Activated T-cell treated with anti-CD3 and anti-CD28 coated beads, Interleukin-2, amount 50 U/mL, for 1 hour (primary cell): ENCODE data around the gene SCAF4.
A peak's percentile ranks its signal among the peaks of the same experiment; 100 is the strongest.

Experiments
- DNase-seq: peaks from one replicate; pipeline ENCODE4 v3.0.0-alpha.2; 2020

Gene SCAF4

DNA sequence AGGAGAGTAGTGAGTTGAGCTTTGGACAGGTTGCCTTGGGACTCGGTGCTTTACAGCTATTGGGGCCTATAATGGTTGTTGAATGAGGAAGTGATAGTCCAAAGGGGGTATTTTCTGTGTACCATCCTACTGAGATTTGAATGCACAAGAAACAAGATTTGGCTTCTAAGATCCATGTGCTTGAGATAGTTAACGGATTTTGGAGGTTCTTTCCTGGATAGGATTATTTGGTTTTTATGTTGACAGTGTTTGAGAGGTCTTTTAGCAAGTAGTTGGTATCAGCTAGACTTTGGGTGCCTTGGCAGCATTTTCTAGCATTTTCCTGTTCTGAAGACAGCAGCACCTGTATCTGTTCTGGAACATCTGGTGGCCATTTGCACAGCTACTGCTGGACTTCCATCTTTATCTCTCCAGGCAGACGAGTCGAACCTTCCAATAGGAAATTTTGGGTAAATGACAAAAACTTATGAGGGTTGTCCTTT is 3.6 kb upstream of the SCAF4 start:
- no peak for DNase-seq

DNA sequence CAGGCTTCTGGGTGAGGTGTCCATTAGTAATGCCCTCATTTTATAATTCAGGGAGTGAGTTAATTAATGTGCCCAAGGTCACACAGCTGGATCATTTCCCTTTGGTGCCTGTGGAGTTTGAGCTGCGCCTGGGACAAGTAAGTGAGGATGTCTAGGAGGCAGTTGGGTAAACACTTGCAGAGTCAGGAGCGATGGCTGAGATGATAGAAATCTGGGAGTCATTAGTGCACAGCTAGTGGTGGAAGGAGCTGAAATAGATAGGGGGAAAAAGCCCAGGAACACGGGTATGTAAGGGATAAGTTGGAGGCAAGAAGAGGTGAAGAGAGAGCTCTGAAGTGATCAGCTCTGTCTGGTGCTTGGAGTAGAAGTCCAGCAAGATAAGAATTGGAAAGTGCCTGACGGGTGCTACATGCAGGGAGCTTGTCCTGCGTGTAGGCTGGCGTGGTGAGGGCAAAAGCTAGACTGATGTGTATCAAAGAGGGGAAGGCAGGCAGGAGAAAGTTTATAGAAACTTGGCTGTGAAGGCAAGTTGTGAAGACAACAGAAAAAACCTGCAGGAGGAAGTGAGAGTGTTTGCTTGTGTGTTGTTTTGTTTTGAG is 1.7 kb upstream of the SCAF4 start:
- no peak for DNase-seq

DNA sequence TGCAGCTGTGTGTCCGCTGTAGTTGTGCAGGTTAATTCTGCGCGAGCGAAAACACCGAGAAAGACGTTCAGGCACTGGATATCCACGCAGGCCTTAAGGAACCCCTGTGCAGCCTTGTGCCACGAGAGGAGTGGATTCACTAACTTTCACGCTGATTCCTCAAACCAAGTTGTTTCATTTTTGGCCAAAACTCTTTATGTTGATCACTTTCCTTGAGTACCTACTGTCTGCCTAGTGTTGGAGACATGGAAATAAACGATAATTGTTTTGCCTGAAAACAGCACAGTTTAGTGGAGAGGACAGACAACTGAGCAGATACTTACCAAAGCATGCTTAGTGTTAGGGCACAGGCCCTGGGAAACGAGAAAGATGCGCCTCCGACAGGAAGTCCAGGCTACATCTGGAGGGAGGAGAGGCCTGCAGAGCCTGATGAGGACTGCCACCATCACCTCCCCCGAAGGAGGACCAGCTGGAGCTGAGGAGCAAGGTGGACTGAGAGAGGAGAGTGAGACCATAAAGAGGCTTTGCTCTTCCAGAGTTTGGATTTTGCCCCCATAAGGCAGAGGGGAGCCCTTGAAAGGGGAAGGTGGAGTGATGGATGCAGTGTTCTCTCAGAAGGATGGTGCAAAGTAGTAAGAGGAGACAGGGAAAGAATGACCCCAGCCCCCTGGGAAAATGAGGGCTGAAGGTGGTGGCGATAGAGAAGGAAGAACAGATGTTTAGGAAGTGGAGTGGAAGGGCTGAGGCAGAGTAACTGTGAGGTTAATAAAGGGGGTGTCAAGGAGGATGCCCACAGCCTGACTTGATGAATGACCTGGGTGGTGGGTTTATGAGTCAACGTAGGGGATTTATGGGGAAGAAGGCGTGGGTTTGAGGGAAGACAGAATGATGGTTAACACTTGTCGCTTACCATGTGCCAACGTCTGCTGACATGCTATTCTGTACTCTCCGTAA is 956 bp upstream of the SCAF4 start:
- DNase-seq: peak; percentile 21

DNA sequence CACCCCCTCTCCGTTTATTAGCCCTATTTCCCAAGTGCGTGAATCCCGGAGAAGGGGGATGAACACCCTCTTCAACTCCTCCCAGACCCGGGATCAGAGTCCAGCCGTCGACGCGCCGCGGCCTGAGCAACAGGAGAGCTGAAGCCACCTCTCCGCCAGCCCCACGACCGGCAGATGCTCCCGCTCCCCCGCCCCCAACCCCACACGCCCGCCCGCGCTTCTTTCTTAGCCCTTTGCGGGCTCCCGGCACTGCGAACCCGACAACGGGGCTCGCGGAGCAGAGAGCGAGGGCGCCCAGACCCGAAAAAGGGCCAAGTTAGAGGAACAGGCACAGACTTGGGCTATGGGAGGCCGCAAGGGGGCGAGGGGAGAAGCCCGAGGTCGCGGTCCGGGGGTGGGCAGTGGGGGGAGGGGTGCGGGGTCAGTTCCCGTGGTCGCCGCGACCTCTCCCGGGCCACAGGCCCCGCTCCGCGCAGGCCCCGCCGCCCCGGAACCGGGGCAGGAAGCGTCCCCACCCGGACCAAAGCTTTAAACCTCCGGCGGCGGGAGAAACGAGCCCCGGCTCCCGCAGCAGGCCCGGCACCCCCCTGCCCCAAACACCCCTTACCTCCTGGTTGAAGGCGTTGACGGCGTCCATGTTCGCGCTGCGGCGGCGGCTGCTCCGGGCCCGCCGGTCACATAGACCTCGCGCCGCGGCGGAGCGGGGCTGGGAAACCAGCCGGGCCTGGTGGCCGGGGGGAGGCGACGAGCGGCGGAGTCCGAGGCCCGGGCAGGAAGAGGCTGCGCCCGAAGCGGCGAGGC is 662 bp downstream of the SCAF4 start:
- DNase-seq: peak; percentile 59

DNA sequence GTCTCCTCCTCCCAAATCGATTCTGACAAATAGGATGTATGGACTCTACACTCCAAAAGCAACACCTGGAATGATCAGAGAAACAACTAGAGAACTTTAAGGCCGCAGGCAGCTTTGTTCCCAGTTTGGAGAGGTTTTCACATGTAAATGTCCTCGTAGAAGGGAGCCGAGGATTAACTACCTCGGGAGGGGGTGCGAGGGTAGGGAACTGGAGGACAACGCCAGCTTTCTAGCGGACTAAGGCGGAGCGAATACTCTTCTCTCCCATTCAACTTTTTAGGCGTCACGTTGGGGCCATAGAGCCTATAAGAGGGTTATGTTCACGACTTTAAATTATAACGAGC is 1.2 kb downstream of the SCAF4 start:
- no peak for DNase-seq

DNA sequence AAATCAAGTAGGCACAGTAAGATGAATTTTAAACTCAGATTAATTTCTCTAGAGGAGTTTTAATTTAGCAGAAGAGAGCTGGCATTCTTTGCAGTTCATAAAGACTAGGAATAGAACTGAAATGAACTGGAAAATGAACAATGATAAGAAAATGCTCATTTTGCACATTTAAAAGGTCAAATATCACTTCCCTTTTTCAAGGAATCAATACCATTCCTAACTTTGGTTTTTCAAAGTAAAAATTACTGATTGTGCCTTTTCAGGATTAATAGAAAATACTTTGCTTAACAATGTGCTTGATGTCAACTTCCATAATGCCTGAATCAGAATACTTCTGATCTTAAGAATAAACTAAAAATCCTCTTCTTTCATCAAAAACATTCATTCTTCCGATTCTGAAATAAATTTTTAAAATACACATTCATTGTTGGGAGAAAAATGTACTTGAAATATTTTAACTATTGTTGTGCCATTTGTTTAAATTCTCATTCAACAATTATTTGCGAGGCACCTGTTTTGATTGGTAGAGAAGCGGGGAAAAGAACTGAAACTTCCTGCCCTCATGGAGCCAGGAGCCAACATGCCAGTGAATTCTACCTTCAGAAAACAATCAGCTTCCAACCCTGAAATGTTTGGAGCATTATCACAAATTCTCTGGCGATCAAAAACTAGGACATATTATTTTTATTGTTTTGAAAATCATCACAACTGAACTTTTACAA is 2.1 kb downstream of the SCAF4 start:
- no peak for DNase-seq

DNA sequence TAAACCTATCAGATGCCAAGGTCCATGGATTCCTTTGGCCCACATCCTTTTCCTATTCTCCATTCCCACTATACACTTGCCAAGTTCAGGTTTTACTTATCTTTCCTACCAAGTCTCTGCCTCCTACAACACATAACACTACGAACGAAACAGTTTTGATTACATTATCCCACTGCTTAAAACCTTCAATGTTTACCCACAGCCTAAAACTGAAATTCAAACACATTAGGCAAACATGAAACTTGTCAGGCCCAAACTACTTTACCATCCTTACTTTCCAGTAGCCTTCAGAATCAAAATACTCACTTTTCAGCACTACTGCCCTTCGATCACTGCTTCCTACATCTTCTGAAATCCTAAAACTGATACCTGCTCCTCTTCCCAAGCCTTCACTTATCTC is 3.0 kb downstream of the SCAF4 start:
- no peak for DNase-seq

DNA sequence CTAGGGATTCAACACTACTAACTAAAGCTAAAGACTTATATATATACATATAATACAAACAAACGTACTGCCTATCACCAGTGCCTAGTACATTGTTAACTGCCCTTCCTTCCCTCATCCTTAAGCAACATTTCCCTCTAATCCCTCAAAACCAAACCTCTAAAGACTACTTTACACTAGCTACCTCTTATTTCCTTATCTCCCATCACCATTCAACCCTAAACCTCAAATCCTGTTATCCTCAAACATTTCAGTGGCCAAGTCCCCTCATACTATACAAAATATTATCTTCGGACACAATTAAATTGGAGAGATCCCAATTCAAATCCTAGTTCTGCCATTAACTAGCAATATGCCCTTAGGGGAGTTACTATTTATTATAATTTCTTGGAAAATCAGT is 3.7 kb downstream of the SCAF4 start:
- DNase-seq: no peak

DNA sequence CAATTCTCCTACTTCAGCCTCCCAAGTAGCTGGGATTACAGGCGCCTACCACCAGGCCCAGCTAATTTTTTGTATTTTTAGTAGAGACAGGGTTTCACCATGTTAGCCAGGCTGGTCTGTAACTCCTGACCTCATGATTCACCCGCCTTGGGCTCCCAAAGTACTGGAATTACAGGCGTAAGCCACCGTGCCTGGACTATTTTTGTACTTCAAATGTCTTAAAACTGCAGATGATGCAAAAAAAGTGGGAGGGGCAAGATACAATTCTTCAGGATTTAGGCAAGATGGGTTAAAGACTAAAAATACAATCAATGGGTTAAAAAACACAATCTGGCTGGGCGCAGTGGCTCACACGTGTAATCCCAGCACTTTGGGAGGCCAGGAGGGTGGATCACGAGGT is 4.7 kb downstream of the SCAF4 start:
- no peak for DNase-seq

DNA sequence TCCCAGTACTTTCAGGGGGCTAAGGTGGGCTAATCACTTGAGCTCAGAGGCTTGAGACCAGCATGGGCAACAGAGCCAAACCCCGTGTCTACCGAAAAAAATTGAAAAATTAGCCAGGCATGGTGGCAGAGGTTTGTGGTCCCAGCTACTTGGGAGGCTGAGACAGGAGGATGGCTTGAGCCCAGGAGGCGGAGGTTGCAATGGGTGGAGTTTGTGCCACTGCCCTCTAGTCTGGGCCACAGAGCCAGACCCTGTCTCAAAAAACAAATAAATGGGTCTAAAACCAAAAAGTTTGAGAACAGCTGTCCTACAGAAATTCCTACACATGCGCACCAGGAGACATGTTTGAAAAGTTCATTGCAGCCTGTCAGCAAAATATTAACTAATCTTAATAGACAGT is 5.5 kb downstream of the SCAF4 start:
- no peak for DNase-seq

DNA sequence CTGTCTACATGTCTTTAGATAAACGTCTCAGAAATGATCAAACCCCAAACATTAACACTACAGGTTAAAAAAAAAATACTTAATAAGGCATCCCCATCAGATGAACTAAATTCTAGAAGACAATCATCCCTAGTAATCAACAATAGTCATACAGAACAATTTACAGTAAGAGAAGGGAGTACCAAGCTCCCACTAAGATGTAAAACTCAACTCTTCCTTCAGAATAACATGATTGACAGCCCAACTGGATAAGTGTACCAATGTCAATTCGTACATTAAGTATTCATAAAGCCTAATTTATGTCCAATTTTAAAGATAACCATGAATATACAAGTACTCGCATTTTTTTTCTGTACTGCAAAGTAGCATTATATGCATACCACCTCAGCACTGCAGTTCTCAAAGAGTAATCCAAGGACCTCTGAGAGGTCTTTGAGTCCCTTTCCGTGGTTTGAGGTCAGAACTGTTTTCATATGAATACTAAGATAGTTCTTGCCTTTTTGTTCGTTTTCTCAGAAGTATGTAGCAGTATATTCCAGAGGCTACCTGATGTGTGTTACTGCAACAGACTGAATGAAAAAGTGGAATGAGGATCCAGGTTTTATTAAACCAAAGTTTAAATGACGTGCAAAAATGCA is 6.6 kb downstream of the SCAF4 start:
- no peak for DNase-seq

DNA sequence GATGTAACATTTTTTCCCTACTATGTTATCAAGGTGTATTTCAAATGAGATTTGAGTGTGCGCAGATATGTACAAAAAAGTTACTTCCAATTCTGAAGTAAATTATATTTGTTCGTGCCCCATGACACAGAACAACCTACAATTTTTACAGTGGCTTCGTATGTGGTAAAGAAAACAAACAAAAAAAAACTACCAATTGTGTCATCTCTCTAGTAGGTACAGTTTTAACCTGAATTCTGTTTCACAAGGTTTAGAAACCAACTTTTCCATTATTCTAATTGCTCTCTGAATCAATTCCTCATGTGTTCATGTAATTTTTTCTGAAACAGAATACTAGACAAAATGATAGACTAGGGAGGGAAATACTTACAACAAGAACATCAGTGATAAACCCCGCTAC is 7.4 kb downstream of the SCAF4 start:
- DNase-seq: no peak

DNA sequence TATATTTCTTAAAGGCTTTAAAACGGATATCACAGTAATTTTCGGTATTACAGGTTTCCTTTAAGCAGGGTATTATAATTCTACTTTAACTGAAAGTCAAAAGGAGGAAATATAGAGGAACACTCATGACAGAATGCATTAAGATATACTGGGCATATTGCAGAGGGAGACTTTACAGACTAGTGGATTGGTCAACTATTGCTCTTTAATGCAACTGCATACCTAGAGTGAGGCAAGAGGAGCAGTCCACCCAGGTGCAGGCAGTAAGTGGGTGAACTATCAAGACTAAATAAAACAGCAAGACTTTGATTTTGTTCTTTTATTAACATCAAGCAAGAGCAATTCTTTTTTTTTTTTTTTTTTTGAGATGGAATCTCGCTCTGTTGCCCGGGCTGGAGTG is 10.5 kb downstream of the SCAF4 start:
- DNase-seq: no peak

DNA sequence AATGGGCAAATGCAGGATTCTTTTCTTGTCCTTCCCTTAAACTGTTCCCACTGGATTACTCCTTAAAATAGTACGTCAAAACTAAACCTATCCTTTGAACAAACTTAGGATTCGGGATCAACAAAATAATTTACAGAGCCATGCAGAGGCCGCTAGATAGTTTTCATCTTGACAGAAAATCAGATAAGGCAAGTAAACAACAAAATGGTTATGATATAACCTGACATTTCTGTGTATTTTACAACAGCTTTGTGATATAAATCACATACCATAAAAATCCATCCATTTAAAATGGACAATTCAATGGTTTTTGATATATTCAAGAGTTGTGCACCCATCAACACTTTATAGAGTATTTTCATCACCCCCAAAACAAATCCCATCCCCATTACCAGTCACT is 11.2 kb downstream of the SCAF4 start:
- DNase-seq: no peak

DNA sequence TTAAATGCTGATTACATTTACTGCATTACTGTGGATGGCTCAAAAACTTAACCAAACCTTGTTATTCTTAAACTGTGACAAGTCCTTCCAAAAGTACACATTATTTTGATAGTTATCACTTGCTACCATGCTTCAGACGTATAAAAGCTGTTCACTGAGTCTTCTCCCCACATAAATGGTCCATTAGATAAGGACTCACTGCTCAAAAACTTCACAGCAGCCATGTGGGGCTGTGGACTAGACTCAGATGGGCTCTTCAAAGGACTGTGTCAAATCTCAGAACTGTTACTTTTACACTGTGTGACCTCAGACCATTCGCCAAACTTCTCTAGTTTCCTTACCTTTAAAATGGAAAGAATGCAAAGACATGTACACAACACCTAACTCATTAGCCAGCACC is 11.6 kb downstream of the SCAF4 start:
- DNase-seq: no peak

DNA sequence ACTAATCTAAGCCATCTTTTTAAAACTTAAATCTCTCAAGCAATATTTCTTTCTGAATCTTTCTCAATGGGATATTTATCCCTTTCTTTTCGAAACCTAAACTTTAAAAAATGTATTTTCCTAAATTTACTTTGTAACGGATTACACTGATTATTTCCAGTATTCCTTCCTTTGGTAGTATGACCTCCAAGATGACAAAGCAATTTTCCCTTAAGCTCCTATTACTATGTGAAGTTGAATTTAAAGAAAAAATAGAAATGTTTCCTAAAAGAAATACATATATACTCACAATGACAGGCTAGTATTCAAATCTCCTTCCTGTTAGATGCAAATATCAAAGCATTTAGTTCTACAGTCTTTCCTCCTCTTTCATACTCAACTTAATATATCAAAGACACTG is 15.8 kb downstream of the SCAF4 start:
- DNase-seq: no peak

DNA sequence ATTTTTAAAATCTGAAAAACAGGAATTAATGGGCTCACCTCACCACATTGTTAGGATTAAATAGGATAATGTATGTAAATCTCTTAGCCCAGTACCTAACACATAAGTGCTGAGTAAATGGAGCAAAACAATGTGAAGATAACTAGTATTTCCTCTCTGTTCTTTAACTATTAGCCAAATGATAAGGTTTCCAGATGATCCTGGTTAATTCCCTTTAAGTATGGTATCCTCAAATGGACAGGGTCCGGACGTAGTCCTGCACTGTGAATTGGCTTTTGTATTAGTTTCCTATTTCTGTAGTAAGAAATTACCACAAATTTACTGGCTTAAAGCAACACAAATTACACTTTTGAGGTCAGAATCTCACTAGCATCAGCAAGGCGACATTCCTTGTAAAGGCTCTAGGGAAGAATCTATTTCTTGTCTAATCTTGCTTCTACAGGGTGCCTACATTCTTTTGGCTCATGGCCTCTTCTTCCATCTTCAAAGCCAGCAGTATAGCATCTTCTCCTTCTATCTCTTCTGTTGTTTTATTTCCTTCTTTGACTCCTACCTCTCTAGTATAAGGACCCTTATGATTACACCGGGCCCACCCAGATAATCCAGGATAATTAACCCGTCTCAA is 17.1 kb downstream of the SCAF4 start:
- DNase-seq: no peak

DNA sequence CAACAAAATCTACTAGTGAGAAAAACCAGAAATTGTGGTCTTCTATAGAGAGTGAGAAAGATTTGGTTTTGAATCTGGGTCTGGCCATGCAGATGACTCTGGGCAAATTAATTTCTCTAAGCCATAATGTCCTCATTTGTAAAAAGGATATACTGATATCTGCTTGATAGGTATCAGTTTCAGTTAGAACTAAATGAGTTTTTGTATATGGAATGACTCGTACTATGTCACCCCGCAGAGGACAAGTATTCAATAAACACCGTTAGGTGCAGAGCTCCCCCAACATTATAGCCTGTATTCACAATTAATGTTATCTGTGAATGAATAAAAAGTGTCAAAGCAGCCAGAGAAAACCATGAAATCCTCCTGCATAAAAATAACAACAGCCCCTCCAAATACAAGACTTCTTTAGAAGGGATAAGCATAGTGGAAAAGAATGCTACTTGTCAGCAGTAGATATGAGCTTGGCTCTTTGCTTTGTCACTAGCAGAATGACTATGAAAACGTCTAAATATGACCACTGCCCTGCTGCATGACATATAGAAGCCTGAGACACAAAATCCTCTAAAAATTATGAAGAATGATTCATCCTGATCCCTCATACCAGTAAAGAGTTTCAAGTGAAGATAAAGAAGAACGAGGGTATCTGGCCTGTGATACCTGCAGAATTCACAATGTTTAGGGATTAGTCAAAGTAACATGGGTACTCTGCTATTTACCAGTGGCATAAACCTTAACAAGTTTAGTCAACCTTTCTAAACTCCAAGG is 17.8 kb downstream of the SCAF4 start:
- DNase-seq: no peak

DNA sequence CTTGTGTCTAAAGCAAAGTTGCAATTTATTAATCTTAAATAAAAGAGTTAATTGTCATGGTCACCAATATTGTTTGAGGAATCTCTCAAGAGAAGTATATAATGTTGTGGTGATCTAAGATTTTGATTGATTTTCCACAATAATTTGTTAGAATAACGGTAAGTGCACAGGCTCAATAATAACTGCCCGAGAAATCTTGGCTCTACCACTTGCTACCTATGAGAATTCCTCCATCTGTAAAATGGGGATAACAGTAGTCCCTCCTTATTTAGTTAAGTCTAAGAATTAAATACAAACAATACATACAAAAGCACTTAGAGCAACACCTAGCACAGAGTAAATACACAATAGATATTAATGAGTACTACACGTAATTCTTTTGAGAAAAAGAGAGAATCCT is 18.8 kb downstream of the SCAF4 start:
- no peak for DNase-seq

DNA sequence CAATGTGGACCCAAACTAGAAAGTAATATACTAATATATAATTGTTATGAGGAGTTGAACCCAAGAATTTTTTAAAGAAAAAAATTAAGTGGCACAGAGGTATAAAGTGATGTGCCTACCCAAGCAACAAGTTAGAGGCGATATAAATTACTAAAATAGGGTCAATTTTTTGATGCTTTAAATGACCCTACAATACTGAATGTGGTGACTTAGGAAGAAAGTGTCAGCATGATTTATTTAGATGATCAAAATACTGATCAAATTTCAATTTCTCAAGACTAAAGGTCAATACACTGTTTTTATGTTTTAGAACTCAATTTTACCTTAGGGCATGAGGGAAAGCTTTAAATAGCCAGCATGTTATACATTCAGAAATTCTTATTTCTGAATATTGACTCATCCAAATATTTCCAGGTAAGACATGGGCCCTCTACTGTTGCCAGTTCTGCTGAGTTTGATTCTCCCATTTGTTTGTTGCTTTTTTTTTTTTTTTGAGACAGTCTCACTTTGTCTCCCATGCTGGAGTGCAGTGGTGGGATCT is 20.1 kb downstream of the SCAF4 start:
- no peak for DNase-seq

DNA sequence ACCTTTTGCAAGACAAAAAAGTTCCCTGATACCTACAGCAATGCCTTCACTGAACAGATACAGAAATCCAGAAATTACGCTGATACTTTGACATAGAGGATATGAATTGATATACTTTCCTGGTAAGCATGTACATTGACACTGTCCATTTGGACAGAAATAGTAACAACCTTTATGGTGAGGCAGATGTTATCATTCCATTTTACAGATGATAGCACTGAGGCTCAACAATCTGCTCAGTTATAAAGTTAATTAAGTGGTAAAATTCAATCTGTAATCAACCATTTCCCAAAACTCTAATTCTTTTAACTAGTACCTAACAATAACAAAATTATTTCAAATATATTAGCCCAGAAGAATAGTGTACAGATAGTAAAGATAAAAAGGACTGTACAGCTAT is 20.6 kb downstream of the SCAF4 start:
- DNase-seq: no peak
